ENCODE data around the gene CHST15.
A peak's percentile ranks its signal among the peaks of the same experiment; 100 is the strongest.

CHST15 gene

GRCh38 chr10:124092860-124093773 lies at the start of gene CHST15:
Gene CHST15 (minus strand): TSS chr10:124093598. CDS start chr10:124046212, 47,386 bp downstream.
- DNase-seq (ENCODE audit: low spot score), result peak; percentile 77

- no peak for DNase-seq (ENCODE audit: low spot score)
These were observed 49.6 kb upstream of the CHST15 start for GRCh38 chr10:124142960-124143359.

- DNase-seq (ENCODE audit: low spot score), result no peak
These were observed 48.8 kb upstream of the CHST15 start for GRCh38 chr10:124142006-124142739.

- DNase-seq (ENCODE audit: low spot score), result no peak
These were observed 45.5 kb upstream of the CHST15 start for GRCh38 chr10:124138883-124139348.

- DNase-seq (ENCODE audit: low spot score), result no peak
These were observed 44.9 kb upstream of the CHST15 start for GRCh38 chr10:124138195-124138882.

GRCh38 chr10:124134251-124134893 lies 41.0 kb upstream of the CHST15 start:
- no peak for DNase-seq (ENCODE audit: low spot score)

- DNase-seq (ENCODE audit: low spot score), result no peak
These were observed 39.5 kb upstream of the CHST15 start for GRCh38 chr10:124132876-124133275.

- no peak for DNase-seq (ENCODE audit: low spot score)
These were observed 38.9 kb upstream of the CHST15 start for GRCh38 chr10:124132306-124132705.

- no peak for DNase-seq (ENCODE audit: low spot score)
These were observed 37.8 kb upstream of the CHST15 start for GRCh38 chr10:124131172-124131571.

- DNase-seq (ENCODE audit: low spot score), result no peak
These were observed 37.0 kb upstream of the CHST15 start for GRCh38 chr10:124130198-124130900.

- DNase-seq (ENCODE audit: low spot score), result no peak
These were observed 36.1 kb upstream of the CHST15 start for GRCh38 chr10:124129471-124129870.

- no peak for DNase-seq (ENCODE audit: low spot score)
These were observed 35.4 kb upstream of the CHST15 start for GRCh38 chr10:124128811-124129145.

GRCh38 chr10:124127965-124128810 lies 34.8 kb upstream of the CHST15 start:
- DNase-seq (ENCODE audit: low spot score), result no peak

- no peak for DNase-seq (ENCODE audit: low spot score)
These were observed 34.2 kb upstream of the CHST15 start for GRCh38 chr10:124127563-124127962.

- no peak for DNase-seq (ENCODE audit: low spot score)
These were observed 33.6 kb upstream of the CHST15 start for GRCh38 chr10:124126983-124127385.

- DNase-seq (ENCODE audit: low spot score), result no peak
These were observed 33.0 kb upstream of the CHST15 start for GRCh38 chr10:124126145-124126982.

- DNase-seq (ENCODE audit: low spot score), result no peak
These were observed 32.1 kb upstream of the CHST15 start for GRCh38 chr10:124125305-124126116.

GRCh38 chr10:124124769-124125161 lies 31.4 kb upstream of the CHST15 start:
- no peak for DNase-seq (ENCODE audit: low spot score)
